H9 (cell line): ENCODE data around the gene ZNF232. TPM values are rescaled to one million over a fixed set of nuclear protein-coding genes. Genes with fewer than 3 reads are reported as not detected.

Experiments used
- DNase-seq: peaks from one replicate; pipeline ENCODE4 v3.0.0-alpha.2; 2017
- H2AFZ ChIP-seq: one replicate; pipeline ENCODE4 v1.6.1; 2013; ENCODE audit warnings: mild to moderate bottlenecking, low read length, control low read depth, moderate library complexity
- H2AK5ac ChIP-seq: 2 replicates; pipeline ENCODE4 v1.6.1; 2013; ENCODE audit warnings: low read length, control low read depth, mixed read lengths; ENCODE audit not compliant: insufficient read length
- H2BK120ac ChIP-seq: one replicate; pipeline ENCODE4 v1.6.1; 2013; ENCODE audit warnings: low read depth, mild to moderate bottlenecking, low read length, control low read depth, inconsistent platforms; ENCODE audit not compliant: poor library complexity, severe bottlenecking
- H2BK12ac ChIP-seq: 2 replicates; pipeline ENCODE4 v1.6.1; 2013; ENCODE audit warnings: low read length, control low read depth, mixed read lengths, low read depth; ENCODE audit not compliant: insufficient read length
- H2BK15ac ChIP-seq: 2 replicates; pipeline ENCODE4 v1.6.1; 2013; ENCODE audit warnings: low read depth, low read length, control low read depth
- H2BK20ac ChIP-seq: one replicate; pipeline ENCODE4 v1.6.1; 2013; ENCODE audit warnings: low read depth, mild to moderate bottlenecking, low read length, control low read depth, inconsistent platforms; ENCODE audit not compliant: poor library complexity, severe bottlenecking
- H2BK5ac ChIP-seq: 2 replicates; pipeline ENCODE4 v1.6.1; 2013; ENCODE audit warnings: low read length, control low read depth, mixed read lengths; ENCODE audit not compliant: insufficient read length
- H3K14ac ChIP-seq: 2 replicates; pipeline ENCODE4 v1.6.1; 2013; ENCODE audit warnings: low read length, control low read depth; ENCODE audit not compliant: insufficient read depth
- H3K18ac ChIP-seq: 2 replicates; pipeline ENCODE4 v1.6.1; 2013; ENCODE audit warnings: low read depth, mild to moderate bottlenecking, mixed read lengths, low read length, control low read depth; ENCODE audit not compliant: insufficient read length
- H3K23ac ChIP-seq: 2 replicates; pipeline ENCODE4 v1.6.1; 2013; ENCODE audit warnings: low read length, control low read depth, mixed read lengths, low read depth; ENCODE audit not compliant: insufficient read length
- H3K23me2 ChIP-seq: 2 replicates; pipeline ENCODE4 v1.6.1; 2013; ENCODE audit warnings: low read depth, mild to moderate bottlenecking, mixed read lengths, low read length, control low read depth; ENCODE audit not compliant: insufficient read length, poor library complexity, severe bottlenecking
- H3K27ac ChIP-seq: 2 replicates; pipeline ENCODE4 v1.5.1; 2013; ENCODE audit warnings: low read length, control low read depth, mixed read lengths, low read depth; ENCODE audit not compliant: insufficient read length
- H3K27me3 ChIP-seq: 2 replicates; pipeline ENCODE4 v1.6.1; 2013; ENCODE audit warnings: low read length, control low read depth, inconsistent platforms; ENCODE audit not compliant: insufficient read depth
- H3K4ac ChIP-seq: 2 replicates; pipeline ENCODE4 v1.6.1; 2013; ENCODE audit warnings: low read depth, mild to moderate bottlenecking, control low read depth, inconsistent platforms, low read length, moderate library complexity
- H3K4me1 ChIP-seq: 2 replicates; pipeline ENCODE4 v1.6.1; 2013; ENCODE audit warnings: low read length, control low read depth, inconsistent platforms; ENCODE audit not compliant: insufficient read depth
- H3K4me2 ChIP-seq: 2 replicates; pipeline ENCODE4 v1.6.1; 2013; ENCODE audit warnings: low read length, control low read depth, mixed read lengths; ENCODE audit not compliant: insufficient read length, insufficient read depth
- H3K56ac ChIP-seq: 2 replicates; pipeline ENCODE4 v1.6.1; 2013; ENCODE audit warnings: low read depth, mild to moderate bottlenecking, mixed read lengths, low read length, control low read depth; ENCODE audit not compliant: insufficient read length
- H3K79me1 ChIP-seq: 2 replicates; pipeline ENCODE4 v1.6.1; 2013; ENCODE audit warnings: low read depth, mild to moderate bottlenecking, moderate library complexity, low read length, control low read depth, inconsistent platforms; ENCODE audit not compliant: insufficient read depth, poor library complexity, severe bottlenecking
- H3K79me2 ChIP-seq: 2 replicates; pipeline ENCODE4 v1.6.1; 2013; ENCODE audit warnings: low read length, control low read depth, inconsistent platforms; ENCODE audit not compliant: insufficient read depth
- H3K9ac ChIP-seq: 2 replicates; pipeline ENCODE4 v1.6.1; 2013; ENCODE audit warnings: low read length, control low read depth, mixed read lengths; ENCODE audit not compliant: insufficient read length; ENCODE audit errors: extremely low read depth
- H3K9me3 ChIP-seq: one replicate; pipeline ENCODE4 v1.6.1; 2013; ENCODE audit warnings: low read depth, low read length, inconsistent platforms; ENCODE audit not compliant: control insufficient read depth
- H3T11ph ChIP-seq: one replicate; pipeline ENCODE4 v1.6.1; 2013; ENCODE audit warnings: mild to moderate bottlenecking, low read length, control low read depth, inconsistent platforms
- H4K20me1 ChIP-seq: one replicate; pipeline ENCODE4 v1.6.1; 2013; ENCODE audit not compliant: control insufficient read depth, insufficient read length, insufficient read depth
- H4K5ac ChIP-seq: 2 replicates; pipeline ENCODE4 v1.6.1; 2013; ENCODE audit warnings: low read depth, mild to moderate bottlenecking, mixed read lengths, low read length, control low read depth; ENCODE audit not compliant: insufficient read length
- H4K8ac ChIP-seq: replicated peaks from 2 replicates; pipeline ENCODE4 v1.6.1; 2013; ENCODE audit warnings: low read length, control low read depth, mixed read lengths, low read depth; ENCODE audit not compliant: insufficient read length
- H4K91ac ChIP-seq: 2 replicates; pipeline ENCODE4 v1.6.1; 2013; ENCODE audit warnings: low read depth, mild to moderate bottlenecking, moderate library complexity, mixed read lengths, low read length, control low read depth; ENCODE audit not compliant: insufficient read length
- H3K27ac Mint-ChIP-seq, 3 experiments: 2 replicates in 2 of 3; 3 replicates in 1 of 3; pipeline ENCODE4 v1.8.0; 2020 to 2021; ENCODE audit warnings: mixed read lengths in 3 of 3, mild to moderate bottlenecking in 1 of 3, moderate library complexity in 1 of 3
- H3K27me3 Mint-ChIP-seq: 2 replicates; pipeline ENCODE4 v1.8.0; 2021; ENCODE audit warnings: low read depth, mild to moderate bottlenecking, moderate library complexity, mixed read lengths
- H3K36me3 Mint-ChIP-seq, 3 experiments: 2 replicates in 2 of 3; 3 replicates in 1 of 3; pipeline ENCODE4 v1.8.0; 2020 to 2021; ENCODE audit warnings: low read depth in 3 of 3, mixed read lengths in 3 of 3; ENCODE audit not compliant: insufficient read depth in 1 of 3
- H3K4me1 Mint-ChIP-seq, 2 experiments: 2 replicates each; pipeline ENCODE4 v1.8.0; 2020; ENCODE audit warnings: mixed read lengths in 2 of 2
- H3K4me3 Mint-ChIP-seq, 2 experiments: 2 replicates in 1 of 2; 3 replicates in 1 of 2; pipeline ENCODE4 v1.8.0; 2020 to 2021; ENCODE audit warnings: mild to moderate bottlenecking in 2 of 2, mixed read lengths in 2 of 2, moderate library complexity in 1 of 2
- H3K9me3 Mint-ChIP-seq, 2 experiments: 2 replicates in 1 of 2; 3 replicates in 1 of 2; pipeline ENCODE4 v1.8.0; 2020; ENCODE audit warnings: mild to moderate bottlenecking in 2 of 2, mixed read lengths in 2 of 2, moderate library complexity in 1 of 2
- CTCF ChIP-seq: fragments of 200-600 bp; sonication (generic); conservative IDR thresholded peaks from 3 replicates; pipeline ENCODE4 v1.8.0; 2021; ENCODE audit warnings: antibody characterized with exemption, mild to moderate bottlenecking
- WGBS: extraction: QIAGEN DNeasy Blood & Tissue Kit; methylation state at CpG from one replicate; pipeline ENCODE4 v1.1.7; 2013; ENCODE audit warnings: missing lambda C conversion rate, low lambda C conversion rate, mixed read lengths; ENCODE audit not compliant: insufficient read length; ENCODE audit errors: extremely low coverage; 5-methylcytosine and 5-hydroxymethylcytosine counted together
- total RNA-seq: library from RNA; stranded (reverse); gene quantifications from 2 replicates; pipeline ENCODE4 v1.2.1, GENCODE V29; 2021

The ZNF232 gene
- total RNA-seq, 1 experiment from 2014 or later: 46.4 TPM

- no peak within 1 kb of the TSS for H3K4me3 Mint-ChIP-seq
Observed at GRCh38 chr17:5115673-5116651, 4.3 kb upstream of the ZNF232 start, which contains the start of gene USP6. Gene USP6 (plus strand): TSS chr17:5116032. CDS start chr17:5130368, 14,336 bp downstream.

More at GRCh38 chr17:5115673-5116651, 4.3 kb upstream of the ZNF232 start, which contains the start of gene USP6:
- H2BK20ac ChIP-seq: no peak within 1 kb of the TSS
- no peak within 1 kb of the TSS for H4K8ac ChIP-seq
- Mint-ChIP-seq H3K9me3 (peaks cover 6 to 8% of the 10 kb centered on the region in 2 experiments; a peak in 4 of 5 replicates), H3K4me1 (peaks cover 5% of the 10 kb centered on the region in 2 experiments), H3K36me3 (peaks cover 7 to 15% (median 9%) of the 10 kb centered on the region in 3 experiments; a peak in 5 of 7 replicates), H3K27me3 (peaks cover 23% of the 10 kb centered on the region), H3K27ac (no peak within 1 kb of the TSS; a peak in 2 of 7 replicates)
- peak; percentile 71 for DNase-seq
- H3K23me2 ChIP-seq: peaks cover 6% of the 10 kb centered on the region
- no peaks in the 10 kb centered on the region for H3K9me3 ChIP-seq
- no peak within 1 kb of the TSS for H3T11ph ChIP-seq
- no peak within 1 kb of the TSS for H2BK120ac ChIP-seq
- H4K20me1 ChIP-seq: no peaks in the 10 kb centered on the region
- H3K18ac ChIP-seq: no peak within 1 kb of the TSS
- WGBS: no CpG with 5 or more reads among the region's 87 CpGs
- H3K79me1 ChIP-seq: no peaks in the 10 kb centered on the region
- no peak within 1 kb of the TSS for H2BK5ac ChIP-seq
- no peak within 1 kb of the TSS for H2BK12ac ChIP-seq
- H3K4me2 ChIP-seq: no peak within 1 kb of the TSS
- TF ChIP-seq CTCF: no peak
- H3K79me2 ChIP-seq: peaks cover 1% of the 10 kb centered on the region; the same call in 1 of the 2 replicates
- no peak within 1 kb of the TSS for H3K27ac ChIP-seq
- H2BK15ac ChIP-seq: no peak within 1 kb of the TSS
- no peak within 1 kb of the TSS for H2AK5ac ChIP-seq
- no peak within 1 kb of the TSS for H3K9ac ChIP-seq
- no peaks in the 10 kb centered on the region for H3K4me1 ChIP-seq
- H3K23ac ChIP-seq: no peak within 1 kb of the TSS
- no peak within 1 kb of the TSS for H4K5ac ChIP-seq
- H3K56ac ChIP-seq: no peak within 1 kb of the TSS
- no peak within 1 kb of the TSS for H2AFZ ChIP-seq
- H4K91ac ChIP-seq: no peak within 1 kb of the TSS
- no peak within 1 kb of the TSS for H3K4ac ChIP-seq
- H3K27me3 ChIP-seq: no peaks in the 10 kb centered on the region
- H3K14ac ChIP-seq: no peak within 1 kb of the TSS
